ENCODE data around the gene DSTYK.

The DSTYK gene

DNA sequence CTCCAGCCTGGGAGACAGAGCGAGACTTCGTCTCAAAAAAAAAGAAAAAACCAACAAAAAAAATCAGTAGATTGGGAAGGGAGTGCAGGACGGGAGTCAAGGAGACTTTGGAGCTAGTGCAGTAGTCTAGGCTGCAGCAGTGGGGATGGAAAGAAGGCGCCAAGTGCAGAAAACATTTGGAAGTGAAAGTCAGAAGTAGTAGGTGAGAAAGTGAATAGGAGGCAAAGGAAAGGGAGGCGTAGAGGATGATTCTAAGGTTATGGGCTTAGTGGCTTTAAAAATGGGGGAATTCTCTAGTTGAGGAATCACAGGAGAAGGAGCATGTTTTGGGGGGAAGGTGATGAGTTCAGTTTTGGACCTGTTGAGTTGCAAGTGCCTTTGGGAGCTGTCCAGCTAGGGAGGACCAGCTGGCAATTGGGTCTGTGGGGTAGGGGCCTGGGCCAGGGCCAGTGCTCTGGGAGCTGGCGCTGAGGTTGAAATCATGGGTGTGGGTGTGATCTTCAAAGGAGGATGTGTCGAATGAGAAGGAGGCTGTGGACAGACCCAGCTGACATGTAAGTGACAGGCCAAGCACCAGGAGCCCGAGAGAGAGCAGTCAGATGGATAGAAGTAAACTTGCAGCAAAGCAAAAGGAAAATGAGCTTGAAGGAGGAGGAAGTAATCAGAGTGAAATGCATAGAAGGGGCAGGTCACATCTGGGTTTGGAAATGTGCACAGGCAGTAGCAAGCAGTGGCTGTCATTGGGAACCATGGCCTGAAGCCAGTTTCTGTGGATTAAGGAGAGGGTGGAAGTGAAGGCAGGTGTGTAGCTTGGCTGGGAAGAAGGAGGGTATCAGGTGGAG lies 32.1 kb upstream of the DSTYK start:
- ChIA-PET CTCF (interaction anchor here (0.7 to 2.5 kb wide), 4 partner anchors 13 to 102 kb away, joined by 3 to 13 read pairs (median 7); no protein-coding TSS in a partner anchor), POLR2A (interaction anchor here (2.2 kb wide), 1 partner anchor 15 kb away, joined by 8 read pairs; the partner anchor contains the start of gene TMCC2)
- Histone ChIP-seq H3K9me3 (ENCODE audit: control insufficient read depth, insufficient read depth, low read depth, low read length) (no peaks in the 10 kb centered on the region), H3K4me1 (ENCODE audit: control insufficient read depth, insufficient read depth, low read length) (peaks cover 1% of the 10 kb centered on the region), H3K27ac (ENCODE audit: extremely low read depth, low read depth, low read length) (no peak overlapping the region), H3K4me3 (ENCODE audit: low read depth, low read length) (no peak overlapping the region), H3K36me3 (ENCODE audit: control insufficient read depth in 2 of 2, insufficient read depth in 1 of 2, low read length in 2 of 2) (peaks cover 0 to 9% of the 10 kb centered on the region in 2 experiments; a peak in 1 of 3 replicates)
- TF ChIP-seq, protein P1, sequence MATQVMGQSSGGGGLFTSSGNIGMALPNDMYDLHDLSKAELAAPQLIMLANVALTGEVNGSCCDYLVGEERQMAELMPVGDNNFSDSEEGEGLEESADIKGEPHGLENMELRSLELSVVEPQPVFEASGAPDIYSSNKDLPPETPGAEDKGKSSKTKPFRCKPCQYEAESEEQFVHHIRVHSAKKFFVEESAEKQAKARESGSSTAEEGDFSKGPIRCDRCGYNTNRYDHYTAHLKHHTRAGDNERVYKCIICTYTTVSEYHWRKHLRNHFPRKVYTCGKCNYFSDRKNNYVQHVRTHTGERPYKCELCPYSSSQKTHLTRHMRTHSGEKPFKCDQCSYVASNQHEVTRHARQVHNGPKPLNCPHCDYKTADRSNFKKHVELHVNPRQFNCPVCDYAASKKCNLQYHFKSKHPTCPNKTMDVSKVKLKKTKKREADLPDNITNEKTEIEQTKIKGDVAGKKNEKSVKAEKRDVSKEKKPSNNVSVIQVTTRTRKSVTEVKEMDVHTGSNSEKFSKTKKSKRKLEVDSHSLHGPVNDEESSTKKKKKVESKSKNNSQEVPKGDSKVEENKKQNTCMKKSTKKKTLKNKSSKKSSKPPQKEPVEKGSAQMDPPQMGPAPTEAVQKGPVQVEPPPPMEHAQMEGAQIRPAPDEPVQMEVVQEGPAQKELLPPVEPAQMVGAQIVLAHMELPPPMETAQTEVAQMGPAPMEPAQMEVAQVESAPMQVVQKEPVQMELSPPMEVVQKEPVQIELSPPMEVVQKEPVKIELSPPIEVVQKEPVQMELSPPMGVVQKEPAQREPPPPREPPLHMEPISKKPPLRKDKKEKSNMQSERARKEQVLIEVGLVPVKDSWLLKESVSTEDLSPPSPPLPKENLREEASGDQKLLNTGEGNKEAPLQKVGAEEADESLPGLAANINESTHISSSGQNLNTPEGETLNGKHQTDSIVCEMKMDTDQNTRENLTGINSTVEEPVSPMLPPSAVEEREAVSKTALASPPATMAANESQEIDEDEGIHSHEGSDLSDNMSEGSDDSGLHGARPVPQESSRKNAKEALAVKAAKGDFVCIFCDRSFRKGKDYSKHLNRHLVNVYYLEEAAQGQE (tag by site-specific recombination; IDR thresholded peaks at IDR 0.05) = peak; percentile 80
- TF ChIP-seq ZNF560 (tag by site-specific recombination; IDR thresholded peaks at IDR 0.05; ENCODE audit: borderline replicate concordance) = no peak
- no peak for TF ChIP-seq ZNF837 (tag by site-specific recombination; IDR thresholded peaks at IDR 0.05)
- TF ChIP-seq OSR2 (tag by site-specific recombination; IDR thresholded peaks at IDR 0.05) = no peak
- no peak for TF ChIP-seq EGR2 (tag by site-specific recombination; IDR thresholded peaks at IDR 0.05; ENCODE audit: low read depth)
- TF ChIP-seq ZNF239 (tag by site-specific recombination; IDR thresholded peaks at IDR 0.05) = no peak
- TF ChIP-seq RBAK (tag by site-specific recombination; IDR thresholded peaks at IDR 0.05) = no peak
- TF ChIP-seq, protein P2, sequence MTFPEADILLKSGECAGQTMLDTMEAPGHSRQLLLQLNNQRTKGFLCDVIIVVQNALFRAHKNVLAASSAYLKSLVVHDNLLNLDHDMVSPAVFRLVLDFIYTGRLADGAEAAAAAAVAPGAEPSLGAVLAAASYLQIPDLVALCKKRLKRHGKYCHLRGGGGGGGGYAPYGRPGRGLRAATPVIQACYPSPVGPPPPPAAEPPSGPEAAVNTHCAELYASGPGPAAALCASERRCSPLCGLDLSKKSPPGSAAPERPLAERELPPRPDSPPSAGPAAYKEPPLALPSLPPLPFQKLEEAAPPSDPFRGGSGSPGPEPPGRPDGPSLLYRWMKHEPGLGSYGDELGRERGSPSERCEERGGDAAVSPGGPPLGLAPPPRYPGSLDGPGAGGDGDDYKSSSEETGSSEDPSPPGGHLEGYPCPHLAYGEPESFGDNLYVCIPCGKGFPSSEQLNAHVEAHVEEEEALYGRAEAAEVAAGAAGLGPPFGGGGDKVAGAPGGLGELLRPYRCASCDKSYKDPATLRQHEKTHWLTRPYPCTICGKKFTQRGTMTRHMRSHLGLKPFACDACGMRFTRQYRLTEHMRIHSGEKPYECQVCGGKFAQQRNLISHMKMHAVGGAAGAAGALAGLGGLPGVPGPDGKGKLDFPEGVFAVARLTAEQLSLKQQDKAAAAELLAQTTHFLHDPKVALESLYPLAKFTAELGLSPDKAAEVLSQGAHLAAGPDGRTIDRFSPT (tag by site-specific recombination; IDR thresholded peaks at IDR 0.05) = no peak
- TF ChIP-seq, protein P3, sequence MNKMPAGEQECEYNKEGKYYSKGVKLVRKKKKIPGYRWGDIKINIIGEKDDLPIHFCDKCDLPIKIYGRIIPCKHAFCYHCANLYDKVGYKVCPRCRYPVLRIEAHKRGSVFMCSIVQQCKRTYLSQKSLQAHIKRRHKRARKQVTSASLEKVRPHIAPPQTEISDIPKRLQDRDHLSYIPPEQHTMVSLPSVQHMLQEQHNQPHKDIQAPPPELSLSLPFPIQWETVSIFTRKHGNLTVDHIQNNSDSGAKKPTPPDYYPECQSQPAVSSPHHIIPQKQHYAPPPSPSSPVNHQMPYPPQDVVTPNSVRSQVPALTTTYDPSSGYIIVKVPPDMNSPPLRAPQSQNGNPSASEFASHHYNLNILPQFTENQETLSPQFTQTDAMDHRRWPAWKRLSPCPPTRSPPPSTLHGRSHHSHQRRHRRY (tag by site-specific recombination; IDR thresholded peaks at IDR 0.05) = no peak
- no peak for TF ChIP-seq SALL2 (tag by site-specific recombination; IDR thresholded peaks at IDR 0.05; ENCODE audit: borderline replicate concordance)
- 0 out of 2 replicates have a peak, but pooled peaks have one; percentile 21 for TF ChIP-seq SCRT1 (tag by site-specific recombination; IDR thresholded peaks at IDR 0.05; ENCODE audit: borderline replicate concordance)
- TF ChIP-seq, protein P4, sequence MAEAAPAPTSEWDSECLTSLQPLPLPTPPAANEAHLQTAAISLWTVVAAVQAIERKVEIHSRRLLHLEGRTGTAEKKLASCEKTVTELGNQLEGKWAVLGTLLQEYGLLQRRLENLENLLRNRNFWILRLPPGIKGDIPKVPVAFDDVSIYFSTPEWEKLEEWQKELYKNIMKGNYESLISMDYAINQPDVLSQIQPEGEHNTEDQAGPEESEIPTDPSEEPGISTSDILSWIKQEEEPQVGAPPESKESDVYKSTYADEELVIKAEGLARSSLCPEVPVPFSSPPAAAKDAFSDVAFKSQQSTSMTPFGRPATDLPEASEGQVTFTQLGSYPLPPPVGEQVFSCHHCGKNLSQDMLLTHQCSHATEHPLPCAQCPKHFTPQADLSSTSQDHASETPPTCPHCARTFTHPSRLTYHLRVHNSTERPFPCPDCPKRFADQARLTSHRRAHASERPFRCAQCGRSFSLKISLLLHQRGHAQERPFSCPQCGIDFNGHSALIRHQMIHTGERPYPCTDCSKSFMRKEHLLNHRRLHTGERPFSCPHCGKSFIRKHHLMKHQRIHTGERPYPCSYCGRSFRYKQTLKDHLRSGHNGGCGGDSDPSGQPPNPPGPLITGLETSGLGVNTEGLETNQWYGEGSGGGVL (tag by site-specific recombination; IDR thresholded peaks at IDR 0.05) = no peak
- TF ChIP-seq ZNF596 (tag by site-specific recombination; IDR thresholded peaks at IDR 0.05) = no peak
- TF ChIP-seq ZNF169 (tag by site-specific recombination; IDR thresholded peaks at IDR 0.05) = peak; percentile 89
- no peak for TF ChIP-seq SETDB1 (IDR thresholded peaks at IDR 0.05; ENCODE audit: insufficient read length, low read length)
- no peak for TF ChIP-seq ZNF843 (tag by site-specific recombination; IDR thresholded peaks at IDR 0.05)
- TF ChIP-seq ZNF211 (tag by site-specific recombination; IDR thresholded peaks at IDR 0.05; ENCODE audit: low read depth) = no peak
- no peak for TF ChIP-seq ZNF791 (tag by site-specific recombination; IDR thresholded peaks at IDR 0.05)
- TF ChIP-seq ZNF423 (tag by site-specific recombination; IDR thresholded peaks at IDR 0.05) = no peak
- no peak for TF ChIP-seq ZNF266 (tag by site-specific recombination; IDR thresholded peaks at IDR 0.05; ENCODE audit: low read depth)
- TF ChIP-seq WT1 (tag by site-specific recombination; IDR thresholded peaks at IDR 0.05) = no peak
- TF ChIP-seq ZNF155 (tag by site-specific recombination; IDR thresholded peaks at IDR 0.05) = no peak
- no peak for TF ChIP-seq ZNF510 (tag by site-specific recombination; IDR thresholded peaks at IDR 0.05; ENCODE audit: insufficient replicate concordance)
- TF ChIP-seq, protein P5, sequence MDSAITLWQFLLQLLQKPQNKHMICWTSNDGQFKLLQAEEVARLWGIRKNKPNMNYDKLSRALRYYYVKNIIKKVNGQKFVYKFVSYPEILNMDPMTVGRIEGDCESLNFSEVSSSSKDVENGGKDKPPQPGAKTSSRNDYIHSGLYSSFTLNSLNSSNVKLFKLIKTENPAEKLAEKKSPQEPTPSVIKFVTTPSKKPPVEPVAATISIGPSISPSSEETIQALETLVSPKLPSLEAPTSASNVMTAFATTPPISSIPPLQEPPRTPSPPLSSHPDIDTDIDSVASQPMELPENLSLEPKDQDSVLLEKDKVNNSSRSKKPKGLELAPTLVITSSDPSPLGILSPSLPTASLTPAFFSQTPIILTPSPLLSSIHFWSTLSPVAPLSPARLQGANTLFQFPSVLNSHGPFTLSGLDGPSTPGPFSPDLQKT (IDR thresholded peaks at IDR 0.05; ENCODE audit: borderline replicate concordance, low read depth, low read length) = no peak
- TF ChIP-seq ZNF391 (tag by site-specific recombination; IDR thresholded peaks at IDR 0.05; ENCODE audit: borderline replicate concordance, low read depth) = no peak
- peak; percentile 86 for TF ChIP-seq PRDM1 (tag by site-specific recombination; IDR thresholded peaks at IDR 0.05)
- peak; percentile 73 for TF ChIP-seq SCRT2 (tag by site-specific recombination; IDR thresholded peaks at IDR 0.05)
- TF ChIP-seq ZNF654 (tag by site-specific recombination; IDR thresholded peaks at IDR 0.05; ENCODE audit: low read depth) = no peak

Data from HEK293 (cell line).